Uterus (tissue), 4 donors: Measurements from ENCODE around the gene CPA4. TPM values are rescaled to one million over a fixed set of nuclear protein-coding genes. Genes with fewer than 3 reads are reported as not detected.

Experiments
- DNase-seq, 2 donors: peaks; one replicate each; pipeline ENCODE4 v3.0.0-alpha.2; 2019 to 2020
- H3K27ac ChIP-seq, 2 donors: fragments of 200-600 bp; sonication (generic); 1 replicate in 1 of 2; 2 replicates in 1 of 2; pipeline ENCODE4 v1.5.1; 2016 to 2018
- H3K27me3 ChIP-seq, 2 donors: fragments of 200-600 bp; sonication (generic); one replicate each; pipeline ENCODE4 v1.5.1; 2018 to 2019; ENCODE audit warnings: control low read depth in 1 of 2
- H3K36me3 ChIP-seq, 2 donors: fragments of 200-600 bp; sonication (generic); one replicate each; pipeline ENCODE4 v1.5.1; 2019; ENCODE audit warnings: control low read depth in 1 of 2
- H3K4me1 ChIP-seq, 2 donors: fragments of 200-600 bp; sonication (generic); one replicate each; pipeline ENCODE4 v1.5.1; 2018 to 2019; ENCODE audit warnings: control low read depth in 1 of 2
- H3K4me3 ChIP-seq, 2 donors: fragments of 200-600 bp; sonication (generic); 1 replicate in 1 of 2; 2 replicates in 1 of 2; pipeline ENCODE4 v1.5.1; 2018 to 2019; ENCODE audit warnings: mild to moderate bottlenecking in 1 of 2
- H3K9me3 ChIP-seq, 2 donors: fragments of 200-600 bp; sonication (generic); one replicate each; pipeline ENCODE4 v1.5.1; 2019; ENCODE audit warnings: control low read depth in 1 of 2
- CTCF ChIP-seq, 4 experiments: fragments of 200-600 bp in 2 of 4; fragments of 450-650 bp in 2 of 4; sonication (generic) in 2 of 4; IDR thresholded peaks; one replicate each; pipeline ENCODE4 v1.5.1; 2016 to 2019; ENCODE audit warnings: antibody characterized with exemption in 4 of 4, mild to moderate bottlenecking in 2 of 4, moderate library complexity in 1 of 4
- POLR2A ChIP-seq, 2 donors: fragments of 450-650 bp; IDR thresholded peaks; one replicate each; pipeline ENCODE4 v1.6.1; 2016; ENCODE audit warnings: antibody characterized with exemption in 2 of 2, mild to moderate bottlenecking in 1 of 2, moderate library complexity in 1 of 2
- intact Hi-C: fragments of 100-400 bp; cut with DNase I; formaldehyde crosslinking; loops from one replicate; pipeline ENCODE4 v1.15.1; 2023; ENCODE audit warnings: low total_unique reads
- total RNA-seq, 4 donors: library from RNA; depleted of rRNA in 3 of 4; stranded (reverse); fragments of >200 nt in 3 of 4; gene quantifications; one replicate each; pipeline versions ENCODE4 v1.1.0 to v1.2.4, GENCODE V29; 2014 to 2023
- donor health status: DM: yes; HTN: yes; CAD: no.

The CPA4 gene
- total RNA-seq, 4 donors from 2014 or later, result 1.3 TPM; not detected in 3

GRCh38 chr7:130324306-130324943, 31.5 kb downstream of the CPA4 start:
- Histone ChIP-seq H3K4me1 (no peaks in the 10 kb centered on the region), H3K27ac (peak overlapping the region in 1 of 2 donors; percentile 20), H3K9me3 (no peaks in the 10 kb centered on the region), H3K27me3 (no peaks in the 10 kb centered on the region), H3K36me3 (no peaks in the 10 kb centered on the region), H3K4me3 (no peak overlapping the region)
- no peak for DNase-seq
- intact Hi-C loops, result no loop called here
- TF ChIP-seq POLR2A (IDR thresholded peaks at IDR 0.05) (no peak), CTCF (IDR thresholded peaks at IDR 0.05) (no peak)

- intact Hi-C loops, result no loop called here
- Histone ChIP-seq H3K27ac (peak overlapping the region in 1 of 2 donors; percentile 4), H3K9me3 (no peaks in the 10 kb centered on the region), H3K27me3 (no peaks in the 10 kb centered on the region), H3K4me1 (no peaks in the 10 kb centered on the region), H3K36me3 (no peaks in the 10 kb centered on the region), H3K4me3 (no peak overlapping the region)
- TF ChIP-seq CTCF (IDR thresholded peaks at IDR 0.05), result no peak
- no peak for DNase-seq
Measured at GRCh38 chr7:130329681-130330080, 36.7 kb downstream of the CPA4 start.

GRCh38 chr7:130332259-130333053, 39.5 kb downstream of the CPA4 start:
- intact Hi-C loops, result no loop called here
- H3K27me3 ChIP-seq, result no peaks in the 10 kb centered on the region

GRCh38 chr7:130333832-130334231, 40.9 kb downstream of the CPA4 start:
- H3K9me3 ChIP-seq, result no peaks in the 10 kb centered on the region
- no peak overlapping the region for H3K27ac ChIP-seq
- DNase-seq, result no peak

More at GRCh38 chr7:130332259-130333053, 39.5 kb downstream of the CPA4 start:
- Histone ChIP-seq H3K36me3 (no peaks in the 10 kb centered on the region), H3K9me3 (no peaks in the 10 kb centered on the region), H3K4me3 (no peak overlapping the region), H3K27ac (no peak overlapping the region), H3K4me1 (no peaks in the 10 kb centered on the region)
- no peak for DNase-seq
- no peak for TF ChIP-seq CTCF (IDR thresholded peaks at IDR 0.05)
- TF ChIP-seq POLR2A (IDR thresholded peaks at IDR 0.05), result no peak

More at GRCh38 chr7:130333832-130334231, 40.9 kb downstream of the CPA4 start:
- no peaks in the 10 kb centered on the region for H3K27me3 ChIP-seq
- no peaks in the 10 kb centered on the region for H3K36me3 ChIP-seq
- H3K4me1 ChIP-seq, result no peaks in the 10 kb centered on the region
- intact Hi-C loops, result no loop called here
- H3K4me3 ChIP-seq, result no peak overlapping the region
- no peak for TF ChIP-seq POLR2A (IDR thresholded peaks at IDR 0.05)
- no peak for TF ChIP-seq CTCF (IDR thresholded peaks at IDR 0.05)
